NB4 (cell line): ENCODE results near the gene CHRDL2.
A peak's percentile ranks its signal among the peaks of the same experiment; 100 is the strongest.

Experiments used
- DNase-seq: peaks from one replicate; pipeline ENCODE4 v3.0.0; 2010; ENCODE audit warnings: low read depth
- H3K4me3 ChIP-seq: one replicate; pipeline ENCODE4 v1.5.1; 2011; ENCODE audit warnings: mild to moderate bottlenecking, low read depth, low read length, moderate library complexity
- CTCF ChIP-seq: IDR thresholded peaks from one replicate; pipeline ENCODE4 v1.5.1; 2012; ENCODE audit warnings: low read depth, low read length
- MAX ChIP-seq: IDR thresholded peaks from 2 replicates; pipeline ENCODE4 v1.6.1; 2011; ENCODE audit warnings: low read depth, low read length
- MYC ChIP-seq: IDR thresholded peaks from 2 replicates; pipeline ENCODE4 v1.6.1; 2011; ENCODE audit warnings: low read depth, low read length
- POLR2A ChIP-seq: IDR thresholded peaks from 2 replicates; pipeline ENCODE4 v1.6.1; 2011; ENCODE audit warnings: mild to moderate bottlenecking; ENCODE audit not compliant: insufficient read length; ENCODE audit errors: extremely low read depth

Gene CHRDL2

GRCh38 chr11:74742070-74742469, 10.8 kb upstream of the CHRDL2 start:
- H3K4me3 ChIP-seq, result no peak overlapping the region
- TF ChIP-seq POLR2A, result no peak
- TF ChIP-seq MAX, result no peak
- no peak for TF ChIP-seq MYC
- TF ChIP-seq CTCF, result no peak
- DNase-seq, result no peak

- H3K4me3 ChIP-seq, result no peak overlapping the region
- no peak for TF ChIP-seq MYC
- TF ChIP-seq CTCF, result peak; percentile 97
- no peak for TF ChIP-seq POLR2A
- peak; percentile 73 for DNase-seq
These were observed 8.5 kb upstream of the CHRDL2 start for GRCh38 chr11:74739546-74740270.

GRCh38 chr11:74736031-74736430, 4.8 kb upstream of the CHRDL2 start:
- TF ChIP-seq MYC, result no peak
- no peak for TF ChIP-seq MAX
- TF ChIP-seq CTCF, result no peak
- TF ChIP-seq POLR2A, result no peak
- peak; percentile 49 for DNase-seq

GRCh38 chr11:74735365-74735928, 4.2 kb upstream of the CHRDL2 start:
- TF ChIP-seq MAX (no peak), MYC (no peak), POLR2A (no peak), CTCF (no peak)

More at GRCh38 chr11:74736031-74736430, 4.8 kb upstream of the CHRDL2 start:
- no peak overlapping the region for H3K4me3 ChIP-seq

GRCh38 chr11:74734559-74734925, 3.3 kb upstream of the CHRDL2 start:
- DNase-seq, result no peak
- no peak overlapping the region for H3K4me3 ChIP-seq
- TF ChIP-seq MYC (no peak), MAX (no peak), POLR2A (no peak), CTCF (no peak)

More at GRCh38 chr11:74735365-74735928, 4.2 kb upstream of the CHRDL2 start:
- peak; percentile 74 for DNase-seq
- H3K4me3 ChIP-seq, result no peak overlapping the region
